Activated naive CD4-positive, alpha-beta T cell treated with anti-CD3 and anti-CD28 coated beads, Interleukin-2, amount 50 U/mL, for 24 hours (primary cell): Measurements from ENCODE around the gene SAE1.

Source experiments
- H3K27ac Mint-ChIP-seq: one replicate; pipeline ENCODE4 v1.8.0; 2021; ENCODE audit warnings: mild to moderate bottlenecking, mixed read lengths
- H3K27me3 Mint-ChIP-seq: one replicate; pipeline ENCODE4 v1.8.0; 2021; ENCODE audit warnings: mixed read lengths
- H3K36me3 Mint-ChIP-seq: one replicate; pipeline ENCODE4 v1.8.0; 2021; ENCODE audit warnings: mixed read lengths
- H3K4me1 Mint-ChIP-seq: one replicate; pipeline ENCODE4 v1.8.0; 2021; ENCODE audit warnings: mixed read lengths
- H3K4me3 Mint-ChIP-seq: one replicate; pipeline ENCODE4 v1.8.0; 2021; ENCODE audit warnings: mild to moderate bottlenecking, mixed read lengths
- H3K9me3 Mint-ChIP-seq: one replicate; pipeline ENCODE4 v1.8.0; 2021; ENCODE audit warnings: mixed read lengths

Gene SAE1

DNA sequence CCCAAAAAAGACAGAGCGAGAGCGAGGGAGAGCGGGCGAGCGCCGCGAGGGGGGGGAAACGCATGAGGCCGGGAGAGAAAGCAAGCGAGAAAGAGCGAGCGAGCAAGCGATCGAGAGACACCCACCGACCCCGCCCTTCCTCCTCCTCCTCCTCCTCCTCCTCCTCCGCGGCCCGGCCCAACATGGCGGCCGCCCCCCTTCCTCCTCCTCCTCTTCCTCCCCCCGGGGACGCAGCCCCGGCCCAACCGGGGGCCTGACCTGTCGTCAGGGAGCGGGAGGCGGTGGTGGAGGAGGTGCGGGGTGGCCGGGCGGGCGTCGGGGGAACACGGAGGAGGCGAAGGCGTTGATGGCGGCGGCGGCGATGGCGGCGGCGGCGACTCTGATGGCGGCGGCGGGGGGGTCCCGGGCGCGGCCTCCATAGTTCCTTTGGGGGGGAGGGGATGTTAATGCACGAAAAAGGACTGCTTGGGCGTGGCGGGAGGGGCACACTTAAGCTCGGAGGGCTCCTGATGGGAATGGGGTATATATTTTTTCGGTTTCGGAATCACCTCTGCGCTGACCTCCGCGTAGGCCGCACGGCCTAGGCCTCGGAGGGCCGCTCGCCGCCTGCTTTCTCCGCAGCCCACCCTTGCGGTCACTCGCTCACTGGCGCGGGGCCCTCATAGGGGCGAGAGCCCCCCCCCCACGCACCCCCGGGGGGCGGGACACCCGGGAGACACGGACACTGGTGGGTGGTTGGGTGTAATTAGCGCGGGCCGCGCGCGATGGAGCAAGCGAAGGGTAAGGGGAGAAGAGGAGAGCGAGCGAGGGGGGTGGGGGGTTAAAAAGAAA, 18.3 kb upstream of the SAE1 start:
- Mint-ChIP-seq H3K36me3 (peaks cover 13% of the 10 kb centered on the region), H3K4me1 (peaks cover 42% of the 10 kb centered on the region), H3K9me3 (no peaks in the 10 kb centered on the region), H3K27ac (peak overlapping the region; percentile 100), H3K27me3 (no peaks in the 10 kb centered on the region), H3K4me3 (peak overlapping the region; percentile 98)

DNA sequence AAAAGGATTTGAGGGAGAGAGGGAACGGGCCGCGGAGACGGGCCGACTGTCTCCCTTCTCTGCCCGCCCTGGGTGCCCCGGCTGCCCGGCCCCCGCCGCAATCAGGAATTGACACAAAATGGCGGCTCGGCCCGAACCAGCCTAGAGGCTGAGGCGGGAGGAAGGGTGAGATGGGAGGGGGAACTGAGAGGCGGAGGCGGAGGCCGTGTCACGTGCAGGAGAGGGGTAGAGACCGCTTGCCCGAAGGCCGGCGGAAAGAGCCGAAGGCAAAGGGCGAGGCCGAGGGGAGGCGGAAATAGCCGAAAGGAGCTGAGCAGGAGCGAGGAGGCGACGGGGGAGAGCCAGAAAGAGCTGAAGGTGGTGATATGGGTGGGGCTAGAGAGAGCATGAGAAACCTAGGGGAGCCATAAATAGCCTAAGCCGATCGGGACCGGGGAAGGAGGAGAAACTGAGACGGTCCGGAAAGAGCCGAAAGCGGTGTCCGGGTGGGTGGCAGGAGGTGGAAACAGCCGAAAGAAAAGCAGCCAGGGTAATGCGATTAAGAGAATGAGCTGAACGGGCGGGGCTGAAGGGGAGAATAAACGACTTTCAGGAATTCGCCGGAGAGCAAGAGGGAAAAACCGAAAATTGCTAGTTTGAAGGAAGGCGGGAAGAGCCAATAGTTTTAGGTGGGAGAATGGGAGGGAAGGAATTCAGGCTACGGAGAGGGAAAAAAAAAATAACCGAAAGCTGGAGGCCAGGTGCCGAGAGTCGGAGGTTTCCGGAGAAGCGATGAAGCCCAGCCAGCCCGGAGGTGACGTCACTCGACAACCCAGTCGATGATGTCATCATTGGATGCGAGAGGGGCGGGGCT, 17.4 kb upstream of the SAE1 start, which contains the start of gene ZC3H4:
Gene ZC3H4, minus strand, starts transcription at position 780 of the 853 bp plus-strand sequence. CDS start 1,192 bp downstream, outside the sequence.
- Mint-ChIP-seq H3K9me3 (no peaks in the 10 kb centered on the region), H3K4me1 (peaks cover 33% of the 10 kb centered on the region), H3K27me3 (no peaks in the 10 kb centered on the region), H3K27ac (peak within 1 kb of the TSS; percentile 100), H3K4me3 (peak within 1 kb of the TSS; percentile 98), H3K36me3 (peaks cover 12% of the 10 kb centered on the region)

DNA sequence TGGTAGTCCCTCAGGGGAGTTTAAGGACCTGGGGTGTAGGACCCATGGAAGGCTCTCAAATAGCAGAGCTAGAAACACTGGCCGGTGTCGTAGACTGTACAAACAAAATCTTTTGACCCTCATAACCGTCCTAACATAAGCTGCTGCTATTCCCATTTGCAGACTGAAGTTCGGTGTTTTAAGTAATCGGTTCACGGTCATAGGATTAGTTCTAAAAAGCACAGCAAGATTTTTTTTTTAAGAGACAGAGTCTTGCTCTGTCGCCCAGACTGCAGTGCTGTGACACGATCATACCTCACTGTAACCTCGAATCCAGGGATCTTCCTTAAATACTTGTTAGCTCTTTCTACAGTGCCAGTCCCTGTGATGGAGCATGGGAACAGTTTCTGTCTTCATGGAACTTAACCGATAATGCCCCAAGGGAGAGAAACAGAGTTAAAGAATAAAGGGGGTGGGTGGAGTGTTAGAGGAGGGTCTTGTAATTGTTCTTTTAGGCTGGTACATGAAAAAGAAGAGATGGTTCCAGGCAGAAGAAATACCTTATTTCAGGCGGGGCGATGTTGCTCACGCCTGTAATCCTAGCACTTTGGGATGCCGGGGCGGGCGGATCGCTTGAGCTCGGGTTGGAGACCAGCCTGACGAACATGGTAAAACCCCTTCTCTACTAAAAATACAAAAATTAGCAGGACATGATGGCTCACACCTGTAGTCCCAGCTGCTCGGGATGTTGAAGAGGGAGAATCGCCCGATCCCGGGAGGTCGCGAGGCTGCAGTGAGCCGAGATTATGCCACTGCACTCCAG, 16.6 kb upstream of the SAE1 start:
- H3K4me3 Mint-ChIP-seq: peak overlapping the region; percentile 98
- H3K36me3 Mint-ChIP-seq: peaks cover 12% of the 10 kb centered on the region
- H3K4me1 Mint-ChIP-seq: peaks cover 25% of the 10 kb centered on the region
- no peaks in the 10 kb centered on the region for H3K9me3 Mint-ChIP-seq
- no peaks in the 10 kb centered on the region for H3K27me3 Mint-ChIP-seq
- peak overlapping the region; percentile 100 for H3K27ac Mint-ChIP-seq

DNA sequence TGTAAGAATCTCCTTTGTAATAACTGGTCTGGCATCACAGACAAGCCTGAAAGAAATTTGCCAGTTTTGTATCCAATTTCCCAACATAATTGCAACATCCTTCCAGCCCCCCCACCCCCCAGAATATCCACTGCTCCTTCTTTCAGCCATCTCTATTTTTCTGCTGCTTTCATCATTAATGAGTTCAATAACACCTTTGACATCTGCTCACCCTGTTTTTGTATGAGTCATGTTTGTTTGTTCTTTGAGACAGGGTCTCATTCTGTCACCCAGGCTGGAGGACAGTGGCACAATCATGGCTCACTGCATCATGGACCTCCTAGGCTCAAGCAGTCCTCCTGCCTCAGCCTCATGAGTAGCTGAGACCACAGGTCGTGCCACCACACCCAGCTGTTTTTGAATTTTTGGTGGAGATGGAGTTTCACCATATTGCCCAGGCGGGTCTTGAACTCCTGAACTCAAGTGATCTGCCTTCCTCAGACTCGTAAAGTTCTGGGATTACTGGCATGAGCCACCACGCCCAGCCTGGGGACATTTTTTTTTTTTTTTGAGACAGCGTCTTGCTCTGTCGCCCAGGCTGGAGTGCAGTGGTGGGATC, 10.1 kb upstream of the SAE1 start:
- Mint-ChIP-seq H3K4me1 (peaks cover 6% of the 10 kb centered on the region), H3K27me3 (no peaks in the 10 kb centered on the region), H3K4me3 (no peak overlapping the region), H3K27ac (no peak overlapping the region), H3K9me3 (no peaks in the 10 kb centered on the region), H3K36me3 (peaks cover 2% of the 10 kb centered on the region)

DNA sequence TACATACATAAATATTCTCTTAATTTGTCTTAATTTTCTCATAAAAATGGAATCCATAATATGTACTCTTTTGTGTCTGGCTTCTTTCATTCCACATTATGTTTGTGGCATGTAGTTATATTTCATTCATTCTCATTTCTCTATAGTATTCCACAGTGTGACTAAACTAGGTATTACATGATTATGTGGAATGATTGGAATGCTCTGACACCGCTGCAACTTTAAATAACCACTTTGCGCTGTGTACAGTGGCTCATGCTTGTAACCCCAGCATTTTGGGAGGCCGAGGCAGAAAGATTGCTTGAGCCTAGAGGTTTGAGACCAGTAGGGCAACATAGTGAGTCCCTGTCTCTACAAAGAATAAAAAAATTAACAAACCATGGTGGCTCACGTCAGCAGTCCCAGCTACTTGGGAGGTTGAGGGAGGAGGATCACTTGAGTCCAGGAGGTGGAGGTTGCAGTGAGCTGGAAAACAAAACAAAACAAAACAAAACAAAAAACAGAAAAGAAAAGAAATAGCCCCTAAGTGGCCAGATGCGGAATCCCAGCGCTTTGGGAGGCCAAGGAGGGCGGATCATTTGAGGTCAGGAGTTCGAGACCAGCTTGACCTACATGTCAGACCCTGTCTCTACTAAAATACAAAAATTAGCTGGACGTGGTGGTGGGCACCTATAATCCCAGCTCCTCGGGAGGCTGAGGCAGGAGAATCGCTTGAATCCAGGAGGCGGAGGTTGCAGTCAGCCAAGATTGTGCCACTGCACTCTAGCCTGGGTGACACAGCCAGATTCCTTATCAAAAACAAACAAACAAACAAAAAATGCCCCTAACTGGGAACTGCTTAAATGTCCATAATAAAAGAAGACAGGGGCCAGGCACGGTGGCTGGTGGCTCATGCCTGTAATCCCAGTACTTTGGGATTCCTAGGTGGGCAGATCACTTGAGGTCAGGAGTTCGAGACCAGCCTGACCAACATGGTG, 8.0 kb upstream of the SAE1 start:
- Mint-ChIP-seq H3K4me3 (no peak overlapping the region), H3K9me3 (no peaks in the 10 kb centered on the region), H3K36me3 (peaks cover 2% of the 10 kb centered on the region), H3K27ac (peak overlapping the region; percentile 6), H3K27me3 (no peaks in the 10 kb centered on the region), H3K4me1 (peaks cover 6% of the 10 kb centered on the region)

DNA sequence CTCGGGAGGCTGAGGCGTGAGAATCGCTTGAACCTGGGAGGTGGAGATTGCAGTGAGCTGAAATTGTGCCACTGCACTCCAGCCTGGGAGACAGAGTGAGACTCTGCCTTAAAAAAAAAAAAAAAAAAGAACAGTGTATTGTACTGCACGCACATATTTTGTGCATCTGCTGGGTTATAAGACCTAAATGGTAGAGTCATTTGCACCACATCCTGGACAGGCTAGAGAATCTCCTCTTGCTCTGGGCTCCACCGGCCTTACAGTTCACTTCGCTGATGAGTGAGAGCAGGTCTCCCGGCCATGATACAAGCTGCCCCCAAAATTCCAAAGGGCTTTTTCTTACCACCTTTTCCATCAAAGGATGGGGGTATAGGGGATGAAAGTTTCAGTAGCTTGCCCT, 7.2 kb upstream of the SAE1 start:
- Mint-ChIP-seq H3K36me3 (peaks cover 2% of the 10 kb centered on the region), H3K27me3 (no peaks in the 10 kb centered on the region), H3K9me3 (no peaks in the 10 kb centered on the region), H3K27ac (no peak overlapping the region), H3K4me1 (peaks cover 6% of the 10 kb centered on the region), H3K4me3 (no peak overlapping the region)

DNA sequence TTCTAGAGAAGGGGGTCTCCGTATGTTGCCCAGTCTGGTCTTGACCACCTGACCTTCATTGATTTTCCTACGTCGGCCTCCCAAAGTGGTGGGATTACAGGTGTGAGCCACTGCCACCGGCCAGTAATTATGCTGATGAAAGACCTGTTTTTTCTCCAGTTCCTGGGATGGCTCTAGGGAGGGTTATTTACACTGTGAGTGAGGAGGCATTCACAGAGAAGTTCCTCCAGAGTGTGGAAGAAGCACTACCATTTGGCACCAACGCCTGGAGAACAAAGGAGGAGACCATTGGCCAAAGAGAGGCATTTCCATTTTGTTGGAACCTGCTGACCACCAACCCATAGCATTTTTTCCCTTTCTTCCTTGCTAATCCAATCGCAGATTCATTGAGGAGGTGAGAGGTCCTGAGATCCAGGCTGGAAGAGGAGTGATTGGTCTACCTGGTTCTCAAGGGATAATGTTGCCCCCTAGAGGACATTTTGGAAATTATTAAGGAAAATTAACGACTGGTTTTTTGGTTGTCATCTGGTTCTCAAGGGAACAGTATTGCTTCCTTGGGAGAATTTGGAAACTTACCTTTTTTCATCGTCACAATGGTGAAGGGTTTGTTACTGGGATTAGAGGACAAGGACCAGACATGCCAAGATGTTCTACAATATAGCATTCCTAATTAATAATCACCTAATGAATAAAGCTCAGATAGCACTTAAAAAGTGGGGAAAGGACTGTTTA, 5.5 kb upstream of the SAE1 start:
- Mint-ChIP-seq H3K27me3 (no peaks in the 10 kb centered on the region), H3K27ac (no peak overlapping the region), H3K9me3 (no peaks in the 10 kb centered on the region), H3K36me3 (peaks cover 2% of the 10 kb centered on the region), H3K4me3 (no peak overlapping the region), H3K4me1 (peaks cover 8% of the 10 kb centered on the region)

DNA sequence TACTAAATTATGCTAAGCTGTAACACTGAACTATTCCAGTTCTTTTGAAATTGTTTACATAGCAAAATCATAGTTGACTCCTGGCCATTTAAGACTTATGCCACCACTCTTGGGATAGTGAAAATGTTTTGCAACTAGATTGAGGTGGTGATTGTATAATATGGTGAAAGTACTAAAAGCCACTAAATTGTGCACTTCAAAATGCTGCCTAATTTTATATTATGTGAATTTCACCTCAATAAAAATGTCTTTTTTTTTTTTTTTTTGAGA, 5.0 kb upstream of the SAE1 start:
- Mint-ChIP-seq H3K27me3 (no peaks in the 10 kb centered on the region), H3K36me3 (peaks cover 6% of the 10 kb centered on the region), H3K4me3 (no peak overlapping the region)

DNA sequence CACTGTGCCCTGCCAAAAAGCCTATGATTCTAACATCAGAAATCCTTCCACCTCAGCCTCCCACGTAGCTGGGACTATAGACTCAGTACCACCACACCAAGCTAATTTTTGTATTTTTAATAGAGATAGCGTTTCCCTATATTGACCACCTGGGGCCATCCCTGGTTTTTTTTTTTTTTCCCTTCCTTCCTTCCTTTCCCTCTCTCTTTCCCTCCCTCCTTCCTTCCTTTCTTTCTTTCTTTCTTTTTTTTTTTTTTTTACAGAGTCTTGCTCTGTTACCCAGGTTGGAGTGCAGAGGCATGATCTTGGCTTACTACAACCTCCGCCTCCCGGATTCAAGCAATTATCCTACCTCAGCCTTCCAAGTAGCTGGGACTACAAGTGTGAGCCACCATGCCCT, 1.1 kb upstream of the SAE1 start:
- H3K4me1 Mint-ChIP-seq: peaks cover 51% of the 10 kb centered on the region
- H3K36me3 Mint-ChIP-seq: peaks cover 18% of the 10 kb centered on the region
- H3K4me3 Mint-ChIP-seq: no peak overlapping the region
- H3K27me3 Mint-ChIP-seq: no peaks in the 10 kb centered on the region
- H3K27ac Mint-ChIP-seq: peak overlapping the region; percentile 56
- no peaks in the 10 kb centered on the region for H3K9me3 Mint-ChIP-seq

More for the DNA sequence above, 5.0 kb upstream of the SAE1 start:
- Mint-ChIP-seq H3K9me3 (no peaks in the 10 kb centered on the region), H3K4me1 (peaks cover 13% of the 10 kb centered on the region), H3K27ac (no peak overlapping the region)

DNA sequence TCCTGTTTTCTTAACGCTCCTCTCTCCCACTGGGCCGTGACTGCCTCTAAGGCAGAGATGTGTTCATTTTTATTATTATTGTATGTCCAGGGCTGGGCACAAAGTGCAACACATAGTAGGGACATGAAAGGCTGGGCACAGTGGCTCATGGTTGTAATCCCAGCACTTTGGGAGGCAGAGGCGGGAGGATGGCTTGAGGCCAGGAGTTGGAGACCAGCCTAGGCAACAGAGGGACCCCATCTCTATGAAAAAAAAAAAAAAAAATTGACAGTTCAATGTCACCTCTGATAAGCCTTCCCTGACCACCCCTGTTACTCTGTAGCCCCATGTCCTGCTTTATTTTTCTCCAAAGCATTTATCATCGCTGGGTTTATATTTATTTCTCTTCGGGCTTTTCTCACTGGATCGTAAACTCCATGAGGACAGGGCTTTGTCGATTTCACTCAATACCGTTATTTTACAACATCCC, 481 bp upstream of the SAE1 start:
- Mint-ChIP-seq H3K9me3 (no peaks in the 10 kb centered on the region), H3K27me3 (no peaks in the 10 kb centered on the region), H3K36me3 (peaks cover 18% of the 10 kb centered on the region), H3K4me1 (peaks cover 54% of the 10 kb centered on the region), H3K27ac (peak overlapping the region; percentile 99), H3K4me3 (peak overlapping the region; percentile 96)

DNA sequence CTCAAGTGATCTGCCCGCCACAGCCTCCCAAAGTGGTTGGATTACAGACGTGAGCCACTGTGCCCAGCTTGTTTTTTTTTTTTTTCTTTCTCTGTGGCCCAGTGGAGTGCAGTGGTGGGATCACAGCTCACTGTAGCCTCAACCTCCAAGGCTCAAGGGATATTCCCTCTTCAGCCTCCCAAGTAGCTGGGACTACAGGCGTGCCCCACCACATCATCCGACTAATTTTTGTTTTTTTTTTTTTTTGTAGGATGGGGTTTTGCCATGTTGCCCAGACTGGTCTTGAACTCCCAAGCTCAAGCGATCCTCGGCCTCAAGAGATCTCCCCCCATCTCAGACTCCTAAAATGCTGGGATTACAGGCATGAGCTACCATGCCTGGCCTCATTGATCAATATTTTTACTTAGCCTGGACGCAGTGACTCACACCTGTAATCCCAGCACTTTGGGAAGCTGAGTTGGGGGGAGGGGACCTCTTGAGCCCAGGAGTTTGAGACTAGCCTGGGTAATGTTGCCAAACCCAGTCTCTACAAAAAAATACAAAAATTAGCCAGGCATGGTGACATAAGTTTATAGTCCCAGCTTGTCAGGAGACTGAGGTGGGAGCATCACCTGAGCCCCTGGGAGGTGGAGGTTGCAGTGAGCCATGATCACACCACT, 1.7 kb downstream of the SAE1 start:
- Mint-ChIP-seq H3K36me3 (peaks cover 16% of the 10 kb centered on the region), H3K4me1 (peaks cover 70% of the 10 kb centered on the region)

DNA sequence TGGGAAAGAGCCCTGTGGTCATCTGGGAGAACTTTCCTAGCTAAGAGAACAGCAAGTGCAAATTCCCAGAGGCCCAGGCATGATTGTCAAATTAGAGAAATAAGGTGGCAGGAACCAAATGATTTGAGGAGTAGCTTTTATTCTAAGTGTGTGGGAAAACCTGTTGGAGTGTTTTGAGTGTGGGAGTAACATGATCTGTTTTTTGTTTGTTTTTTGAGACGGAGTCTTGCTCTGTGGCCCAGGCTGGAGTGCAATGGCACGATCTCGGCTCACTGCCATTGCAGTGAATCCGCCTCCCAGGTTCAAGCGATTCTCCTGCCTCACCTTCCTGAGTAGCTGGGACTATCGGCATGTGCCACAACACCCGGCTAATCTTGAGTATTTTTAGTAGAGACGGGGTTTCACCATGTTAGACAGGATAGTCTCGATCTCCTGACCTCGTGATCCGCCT, 2.4 kb downstream of the SAE1 start:
- Mint-ChIP-seq H3K4me1 (peaks cover 71% of the 10 kb centered on the region), H3K27ac (peak overlapping the region; percentile 81), H3K9me3 (no peaks in the 10 kb centered on the region), H3K27me3 (no peaks in the 10 kb centered on the region), H3K36me3 (peaks cover 16% of the 10 kb centered on the region), H3K4me3 (peak overlapping the region; percentile 96)

More for the DNA sequence above, 1.7 kb downstream of the SAE1 start:
- H3K27ac Mint-ChIP-seq: peak overlapping the region; percentile 81
- no peaks in the 10 kb centered on the region for H3K9me3 Mint-ChIP-seq
- peak overlapping the region; percentile 96 for H3K4me3 Mint-ChIP-seq
- no peaks in the 10 kb centered on the region for H3K27me3 Mint-ChIP-seq

DNA sequence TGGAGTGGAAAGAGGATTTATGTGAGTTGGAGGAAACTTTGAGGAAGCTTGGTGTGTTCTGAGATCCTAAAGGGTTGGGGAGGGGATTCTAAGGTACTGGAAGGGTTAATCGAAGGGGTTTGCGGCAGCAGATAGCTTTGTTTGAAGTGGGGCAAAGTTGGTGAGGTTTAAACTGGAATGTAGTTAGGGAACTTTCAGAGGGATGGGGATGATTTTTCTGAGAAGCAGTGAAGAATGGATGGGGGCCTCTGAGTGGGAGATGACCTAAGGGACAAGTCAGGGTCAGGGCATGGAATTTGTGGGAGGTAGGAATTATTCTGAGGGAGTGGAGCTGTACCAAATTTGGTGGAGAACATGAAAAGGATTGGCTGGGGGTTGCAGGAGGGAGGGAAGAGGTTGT, 3.9 kb downstream of the SAE1 start:
- no peaks in the 10 kb centered on the region for H3K27me3 Mint-ChIP-seq
- peaks cover 18% of the 10 kb centered on the region for H3K36me3 Mint-ChIP-seq
- H3K9me3 Mint-ChIP-seq: no peaks in the 10 kb centered on the region
- H3K4me1 Mint-ChIP-seq: peaks cover 85% of the 10 kb centered on the region
- H3K27ac Mint-ChIP-seq: peak overlapping the region; percentile 20
- H3K4me3 Mint-ChIP-seq: peak overlapping the region; percentile 20
